GM21723 (cell line): ENCODE results near the gene SMIM33.
"Not testable (repeated sequence)": the region's sequence is repeated elsewhere in the genome, so short reads cannot be mapped to it uniquely, and the experiment has no call there.

Source experiments
- ATAC-seq: cut with Tn5 transposase; IDR thresholded peaks from one replicate; pipeline ENCODE4 v1.9.1; 2021; ENCODE audit warnings: mild to moderate bottlenecking, moderate library complexity; ENCODE audit not compliant: unreplicated experiment

Gene SMIM33

GRCh38 chr5:139470821-139471300 is at the start of gene SMIM33:
Gene SMIM33 (plus strand): TSS chr5:139471004. CDS start chr5:139471122, 118 bp downstream.
- no peak for ATAC-seq

GRCh38 chr5:139422307-139422893 is 48.4 kb upstream of the SMIM33 start:
- no peak for ATAC-seq

- ATAC-seq: no peak
Measured at GRCh38 chr5:139425497-139425896, 45.3 kb upstream of the SMIM33 start.

- ATAC-seq: no peak
Measured at GRCh38 chr5:139426203-139426885, 44.5 kb upstream of the SMIM33 start.

- ATAC-seq: no peak
Measured at GRCh38 chr5:139430015-139430414, 40.8 kb upstream of the SMIM33 start.

- no peak for ATAC-seq
Measured at GRCh38 chr5:139431706-139432105, 39.1 kb upstream of the SMIM33 start.

GRCh38 chr5:139435676-139436075 is 35.1 kb upstream of the SMIM33 start:
- ATAC-seq: no peak

- no peak for ATAC-seq
Measured at GRCh38 chr5:139438707-139439012, 32.1 kb upstream of the SMIM33 start.

- ATAC-seq: peak; percentile 94
Measured at GRCh38 chr5:139439013-139439903, 31.5 kb upstream of the SMIM33 start, which contains the start of gene DNAJC18. Gene DNAJC18 (minus strand): TSS chr5:139439525. CDS start chr5:139439445, 80 bp downstream.

GRCh38 chr5:139440416-139440815 is 30.4 kb upstream of the SMIM33 start:
- not testable (repeated sequence) for ATAC-seq

- no peak for ATAC-seq
Measured at GRCh38 chr5:139443831-139444453, 26.9 kb upstream of the SMIM33 start.

GRCh38 chr5:139445325-139446170 is 25.3 kb upstream of the SMIM33 start:
- no peak for ATAC-seq

- peak; percentile 68 for ATAC-seq
Measured at GRCh38 chr5:139446956-139447779, 23.6 kb upstream of the SMIM33 start.

GRCh38 chr5:139451176-139451575 is 19.6 kb upstream of the SMIM33 start:
- no peak for ATAC-seq

GRCh38 chr5:139451878-139452660 is 18.7 kb upstream of the SMIM33 start:
- no peak for ATAC-seq

- no peak for ATAC-seq
Measured at GRCh38 chr5:139453683-139454567, 16.9 kb upstream of the SMIM33 start.

- no peak for ATAC-seq
Measured at GRCh38 chr5:139454568-139455290, 16.1 kb upstream of the SMIM33 start.
